Activated CD4-positive, alpha-beta T cell treated with anti-CD3 and anti-CD28 coated beads for 48 hours (primary cell): ENCODE measurements around the gene RNGTT.
"Not testable (repeated sequence)": the region's sequence is repeated elsewhere in the genome, so short reads cannot be mapped to it uniquely, and the experiment has no call there.

ENCODE experiments used
- DNase-seq: peaks from one replicate; pipeline ENCODE4 v3.0.0-alpha.2; 2020

The RNGTT gene

DNA sequence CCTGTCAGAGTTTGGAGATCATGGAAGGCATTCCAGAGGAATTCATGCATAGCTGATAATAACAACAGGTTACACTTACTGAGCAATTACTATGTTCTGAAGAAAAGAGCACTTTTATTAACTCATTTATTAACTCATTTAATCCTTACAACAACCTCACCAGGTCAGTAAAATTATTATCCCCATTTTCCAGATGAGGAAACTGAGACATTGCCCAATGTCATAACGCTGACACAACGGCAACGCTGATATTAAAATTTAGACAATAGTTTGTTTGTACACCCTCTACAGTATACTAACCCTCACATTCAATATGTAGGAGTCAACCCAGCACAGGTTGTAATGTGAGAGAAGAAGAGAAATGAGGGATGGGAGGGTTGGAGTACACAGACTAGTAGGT is 105.0 kb downstream of the RNGTT start:
- DNase-seq = no peak

DNA sequence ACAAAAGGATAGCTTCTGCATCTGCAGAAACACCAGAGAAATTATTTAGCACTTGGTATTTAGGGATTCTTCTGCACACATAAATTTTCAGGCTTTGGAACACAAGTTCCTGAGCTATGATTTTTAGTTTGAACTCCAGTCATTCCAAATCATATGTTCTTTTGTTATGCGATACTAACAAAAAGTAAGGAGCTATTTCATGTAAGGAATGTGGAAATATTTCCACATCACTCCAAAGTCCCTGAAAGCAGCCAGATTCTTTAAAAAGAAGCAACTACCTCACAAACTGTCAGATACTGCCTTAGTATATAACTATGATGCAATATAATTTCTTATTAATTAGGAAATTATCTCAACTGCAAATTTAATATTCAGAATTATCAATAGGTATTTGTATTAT is 106.9 kb downstream of the RNGTT start:
- DNase-seq = no peak

DNA sequence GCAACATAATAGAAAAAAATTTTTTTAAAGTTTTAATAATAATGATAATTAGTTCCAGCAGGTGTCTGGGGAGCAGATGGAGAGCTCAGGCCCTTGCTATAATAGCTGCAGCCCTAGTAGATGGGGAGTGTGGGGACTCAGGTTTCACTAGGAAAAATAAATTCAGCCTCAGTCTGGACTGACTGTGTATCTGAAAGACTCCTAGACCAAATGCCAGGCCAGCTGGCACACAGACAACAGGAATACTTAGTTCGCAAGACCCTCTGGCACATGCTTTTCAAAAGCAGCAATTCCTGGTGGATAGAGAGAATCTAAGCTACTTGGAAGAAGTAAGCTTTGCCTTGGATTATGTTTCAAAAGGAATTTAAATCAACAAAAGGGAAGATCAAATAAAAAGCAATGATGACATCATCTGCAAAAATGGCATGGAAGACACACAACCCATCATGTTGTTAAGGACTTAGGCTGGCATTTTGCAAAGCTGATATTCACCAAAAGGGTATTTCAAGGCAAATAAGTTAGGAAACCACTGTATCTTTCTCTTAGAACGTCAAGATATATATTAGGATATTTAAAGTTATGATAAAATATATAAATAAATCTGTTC is 107.8 kb downstream of the RNGTT start:
- DNase-seq = no peak

DNA sequence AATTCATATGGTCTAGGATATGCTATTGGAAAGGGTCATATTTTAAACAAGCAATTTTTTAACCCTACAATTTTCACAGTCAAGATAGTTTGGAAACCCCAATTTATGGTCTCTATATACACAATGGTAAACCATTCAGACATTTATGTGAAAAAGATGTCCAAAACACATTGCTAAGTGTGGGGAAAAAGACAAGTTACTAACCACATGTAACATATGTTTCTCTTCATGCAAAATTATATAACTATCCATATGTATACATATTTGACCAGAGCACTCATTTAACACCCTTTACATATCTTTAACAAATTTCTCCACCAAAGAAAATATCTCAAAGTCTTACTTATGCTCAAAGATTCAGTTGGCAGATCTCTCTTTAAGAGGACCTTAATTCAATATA is 110.6 kb downstream of the RNGTT start:
- DNase-seq = no peak

DNA sequence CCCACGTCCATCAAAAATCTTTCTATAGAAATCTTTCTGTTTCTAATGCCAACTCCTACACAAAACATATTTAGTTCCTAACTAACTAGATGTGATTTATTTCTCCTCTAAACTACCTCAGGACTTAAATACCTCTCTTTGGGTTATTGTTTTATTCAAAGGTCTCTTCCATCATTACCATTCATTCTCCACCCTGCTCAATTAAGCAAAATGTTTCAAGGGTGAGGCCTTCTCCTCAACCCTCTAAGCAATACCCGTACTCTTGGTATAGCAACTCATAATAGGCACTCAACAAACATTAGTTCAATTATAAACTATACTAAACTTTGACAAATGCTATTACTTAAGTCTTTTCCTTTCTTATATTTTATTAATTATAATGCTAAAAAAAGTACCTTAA is 111.4 kb downstream of the RNGTT start:
- DNase-seq = no peak

DNA sequence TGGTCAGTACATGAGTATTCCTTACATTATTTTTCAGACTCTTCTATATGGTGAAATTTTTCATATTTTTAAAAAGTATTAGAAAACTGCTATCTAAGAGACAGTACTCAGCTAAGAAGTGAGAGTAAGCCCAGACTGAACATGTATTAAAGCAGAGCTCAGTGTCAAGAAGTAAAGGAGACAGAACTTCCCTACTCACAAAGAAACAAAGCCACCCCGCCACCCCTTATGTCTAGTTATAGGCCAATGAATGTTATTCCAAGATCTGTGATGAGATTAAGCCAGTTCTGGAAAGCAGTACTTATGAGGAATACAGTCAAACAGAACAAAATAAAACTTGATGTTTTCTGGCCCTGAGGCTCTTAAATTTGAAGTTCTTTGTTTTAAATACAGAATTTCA is 114.5 kb downstream of the RNGTT start:
- no peak for DNase-seq

DNA sequence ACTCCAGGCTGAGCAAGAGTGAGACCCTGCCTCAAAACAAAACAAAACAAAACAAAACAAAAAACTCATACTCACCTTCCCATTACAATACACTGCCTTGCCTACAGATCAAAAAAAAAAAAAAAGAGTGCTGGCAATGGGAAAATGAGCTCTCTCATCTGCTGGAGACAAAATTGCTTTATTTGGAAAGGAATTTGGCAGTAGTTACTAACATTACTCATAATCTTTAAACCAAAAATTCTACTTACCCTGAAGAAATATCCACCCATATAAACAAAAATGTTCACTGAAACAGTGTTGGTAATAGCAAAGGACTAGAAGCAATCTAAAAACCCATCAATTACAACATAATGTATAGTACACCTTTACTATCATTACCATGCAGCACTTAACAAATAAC is 120.4 kb downstream of the RNGTT start:
- DNase-seq = no peak

DNA sequence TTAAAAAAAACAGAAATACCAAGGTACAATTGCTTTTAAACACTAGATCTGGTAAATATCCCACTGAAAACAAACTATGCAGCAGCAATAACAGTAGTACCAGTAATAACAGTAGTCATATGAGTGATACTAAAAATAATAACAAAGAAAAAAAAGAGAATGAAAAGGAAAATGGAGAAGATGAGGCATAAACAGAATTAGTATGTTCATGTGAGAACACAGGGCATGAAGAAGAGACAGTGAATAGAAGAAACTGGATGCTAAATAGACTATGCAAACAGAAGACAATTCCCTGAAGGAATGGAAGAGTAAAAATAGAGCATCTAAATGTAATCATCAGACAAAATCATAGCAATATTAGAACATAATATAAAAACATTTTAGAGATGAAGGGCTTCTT is 121.1 kb downstream of the RNGTT start:
- DNase-seq = no peak

DNA sequence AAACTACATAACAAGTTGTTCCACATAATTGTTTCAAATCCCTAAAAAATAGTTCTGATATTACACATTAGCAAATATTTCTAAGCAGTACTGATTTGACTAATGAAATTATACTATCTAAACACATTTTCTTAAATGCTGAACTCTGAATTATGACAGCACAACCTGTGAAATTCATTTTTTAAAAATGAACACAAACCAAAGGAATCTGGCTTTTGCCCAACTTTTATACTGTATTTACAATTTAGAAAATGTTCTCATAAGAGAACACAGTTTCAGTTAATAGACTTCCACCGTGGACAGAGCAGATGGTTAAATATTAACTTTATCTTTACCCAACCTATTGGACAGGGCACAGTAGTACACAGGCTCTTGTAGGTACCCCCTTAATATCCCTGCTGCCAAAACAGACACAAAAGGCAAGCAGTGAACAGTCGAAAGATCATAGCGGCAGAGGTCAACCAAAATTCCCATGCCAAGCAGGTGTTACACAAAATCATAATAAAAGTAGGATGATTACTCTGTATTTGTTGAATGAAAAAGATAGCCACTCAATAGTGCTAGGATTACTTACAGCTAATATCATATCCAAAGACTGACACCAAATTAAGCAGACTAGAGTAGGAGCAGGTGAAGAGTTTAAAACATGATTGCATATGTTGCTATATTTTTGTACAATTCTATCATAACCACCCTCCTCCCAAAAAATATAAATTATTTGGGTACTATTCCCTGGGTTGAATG is 122.5 kb downstream of the RNGTT start:
- DNase-seq = no peak

DNA sequence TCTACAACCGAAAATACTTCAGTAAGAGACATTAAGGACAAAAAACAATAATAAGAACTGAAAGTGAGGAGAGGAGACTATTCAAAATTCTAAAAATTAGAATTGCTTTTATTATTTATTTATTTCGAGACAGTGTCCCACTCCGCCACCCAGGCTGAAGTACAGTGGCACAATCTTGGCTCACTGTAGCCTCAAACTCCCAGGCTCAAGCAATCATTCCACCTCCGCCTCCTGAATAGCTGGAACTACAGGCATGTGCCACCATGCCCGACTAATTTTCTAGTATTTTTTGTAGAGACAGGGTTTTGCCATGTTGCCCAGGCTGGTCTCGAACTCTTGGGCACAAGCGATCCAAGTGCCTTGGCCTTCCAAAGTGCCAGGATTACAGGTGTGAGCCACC is 123.1 kb downstream of the RNGTT start:
- DNase-seq = no peak

DNA sequence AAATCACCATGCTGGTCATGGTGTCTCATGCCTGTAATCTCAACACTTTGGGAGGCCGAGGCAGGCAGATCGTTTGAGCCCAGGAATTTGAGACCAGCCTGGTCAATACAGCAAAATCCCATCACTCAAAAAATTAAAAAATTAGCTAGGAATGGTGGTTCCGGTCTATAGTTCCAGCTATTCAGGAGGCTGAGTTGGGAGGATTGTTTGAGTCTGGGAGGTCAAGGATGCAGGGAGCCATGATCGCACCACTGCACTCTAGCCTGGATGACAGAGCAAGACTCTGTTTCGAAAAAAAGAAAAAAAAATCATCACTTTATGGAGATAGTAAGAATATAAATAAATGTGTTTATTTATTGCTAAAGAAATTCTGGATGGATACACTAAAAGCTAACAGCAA is 124.1 kb downstream of the RNGTT start:
- no peak for DNase-seq

DNA sequence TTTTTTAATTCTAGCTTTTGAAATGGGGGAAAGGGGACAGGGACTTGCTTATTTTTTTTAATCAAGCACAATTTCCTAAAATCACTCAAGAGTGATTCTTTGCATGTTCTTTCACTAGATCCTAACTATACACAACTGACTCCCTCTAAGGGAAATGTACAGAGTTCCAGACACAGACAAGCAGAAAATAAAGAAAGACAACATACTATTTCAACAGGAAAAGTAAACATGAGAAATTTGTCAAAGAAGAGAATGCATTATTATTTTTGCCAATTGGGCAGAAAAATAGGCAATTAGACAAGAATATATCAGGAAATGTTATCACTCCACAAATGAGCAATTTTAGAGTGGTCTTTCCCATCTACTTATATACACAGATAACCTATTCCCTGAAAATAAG is 128.2 kb downstream of the RNGTT start:
- DNase-seq = no peak

DNA sequence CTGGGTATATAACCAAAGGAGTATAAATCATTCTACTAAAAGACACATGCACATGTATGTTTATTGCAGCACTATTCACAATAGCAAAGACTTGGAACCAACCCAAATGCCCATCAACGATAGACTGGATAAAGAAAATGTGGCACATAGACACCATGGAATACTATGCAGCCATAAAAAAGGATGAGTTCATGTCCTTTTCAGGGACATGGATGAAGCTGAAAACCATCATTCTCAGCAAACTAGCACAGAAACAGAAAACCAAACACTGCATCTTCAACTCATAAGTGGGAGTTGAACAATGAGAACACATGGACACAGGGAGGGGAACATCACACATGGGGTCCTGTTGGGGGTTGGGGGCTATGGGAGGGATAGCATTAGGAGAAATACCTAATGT is 130.3 kb downstream of the RNGTT start:
- not testable (repeated sequence) for DNase-seq

DNA sequence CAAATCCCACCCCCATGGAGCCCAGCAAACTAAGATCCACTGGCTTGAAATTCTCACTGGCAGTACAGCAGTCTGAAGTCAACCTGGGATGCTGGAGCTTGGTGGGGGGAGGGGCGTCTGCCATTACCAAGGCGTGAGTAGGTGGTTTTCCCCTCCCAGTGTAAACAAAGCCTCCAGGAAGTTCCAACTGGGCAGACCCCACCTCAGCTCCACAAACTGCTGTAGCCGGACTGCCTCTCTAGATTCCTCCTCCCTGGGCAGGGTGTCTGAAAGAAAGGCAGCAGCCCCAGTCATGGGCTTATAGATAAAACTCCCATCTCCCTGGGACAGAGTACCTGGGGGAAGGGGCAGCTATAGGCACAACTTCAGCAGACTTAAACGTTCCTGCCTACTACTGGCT is 135.8 kb downstream of the RNGTT start:
- DNase-seq = not testable (repeated sequence)

DNA sequence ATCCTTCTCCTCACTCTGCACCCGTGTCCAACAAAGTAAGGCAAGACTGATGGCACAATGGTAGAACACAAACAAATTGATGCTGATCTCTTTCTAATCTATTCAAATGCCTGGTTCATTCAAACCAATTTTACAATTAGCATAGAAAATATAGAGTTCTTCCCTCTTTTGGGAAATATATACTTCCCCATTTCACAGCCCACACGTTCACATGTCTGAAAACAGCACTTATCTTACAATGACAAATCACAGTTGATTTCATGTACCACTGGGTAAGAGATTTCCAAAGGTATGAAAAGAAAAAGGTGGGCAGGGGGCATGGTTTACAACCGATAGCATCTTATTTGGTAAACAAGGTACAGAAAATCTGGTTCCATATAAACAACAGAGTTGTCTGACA is 137.6 kb downstream of the RNGTT start:
- DNase-seq = no peak

DNA sequence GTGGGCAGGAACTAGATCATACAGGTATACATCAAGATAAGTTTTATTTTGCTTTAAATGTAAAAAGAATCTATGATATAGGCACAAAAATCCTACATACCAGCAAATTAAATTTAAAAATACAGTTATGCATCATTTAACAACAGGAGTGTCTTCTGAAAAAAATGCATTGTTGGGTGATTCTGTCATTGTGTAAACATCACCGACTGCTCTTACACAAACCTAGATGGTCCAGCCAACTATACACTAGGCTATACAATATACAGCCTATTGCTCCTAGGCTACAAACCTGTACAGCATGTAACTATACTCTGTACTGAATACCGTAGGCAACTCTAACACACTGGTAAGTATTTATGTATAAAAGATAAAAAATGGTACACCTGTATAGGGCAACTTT is 139.4 kb downstream of the RNGTT start:
- no peak for DNase-seq

DNA sequence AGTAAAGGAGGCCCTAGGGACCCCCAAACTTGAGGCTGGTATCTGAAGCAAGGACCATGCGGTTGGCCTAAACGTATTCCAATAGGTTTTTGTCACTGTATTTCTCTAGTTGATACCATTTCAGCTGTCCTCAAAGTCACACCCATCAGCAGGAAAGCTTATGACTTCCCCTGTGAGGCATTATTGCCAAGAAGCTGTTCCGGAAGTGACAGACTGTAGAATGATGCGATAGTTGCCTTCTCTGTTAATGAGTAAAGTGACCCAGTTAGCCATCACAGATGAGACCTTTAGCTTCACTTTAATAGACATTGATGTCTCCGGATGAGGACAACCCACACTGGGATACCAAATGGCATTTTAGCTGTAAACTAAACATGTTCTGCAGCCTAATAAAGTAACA is 147.9 kb downstream of the RNGTT start:
- DNase-seq = no peak

DNA sequence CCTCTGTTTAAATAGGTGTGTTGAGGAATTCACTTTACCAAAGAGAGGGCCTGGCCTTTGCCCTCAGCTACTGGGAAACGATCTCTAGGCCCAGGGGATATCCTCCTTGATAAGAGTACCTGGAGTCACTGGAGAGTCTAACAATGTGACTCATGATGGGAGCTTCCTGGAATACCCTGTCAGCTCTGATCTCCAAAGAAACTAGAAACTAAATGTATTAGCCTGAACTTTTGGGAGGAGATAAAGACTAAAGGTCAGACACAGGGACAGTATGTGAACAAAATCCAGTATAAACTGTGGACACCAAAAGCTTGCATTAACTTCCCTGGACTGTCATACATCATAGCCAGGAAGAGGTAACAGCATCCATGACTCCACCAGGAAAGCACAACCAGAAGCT is 148.5 kb downstream of the RNGTT start:
- DNase-seq = no peak

DNA sequence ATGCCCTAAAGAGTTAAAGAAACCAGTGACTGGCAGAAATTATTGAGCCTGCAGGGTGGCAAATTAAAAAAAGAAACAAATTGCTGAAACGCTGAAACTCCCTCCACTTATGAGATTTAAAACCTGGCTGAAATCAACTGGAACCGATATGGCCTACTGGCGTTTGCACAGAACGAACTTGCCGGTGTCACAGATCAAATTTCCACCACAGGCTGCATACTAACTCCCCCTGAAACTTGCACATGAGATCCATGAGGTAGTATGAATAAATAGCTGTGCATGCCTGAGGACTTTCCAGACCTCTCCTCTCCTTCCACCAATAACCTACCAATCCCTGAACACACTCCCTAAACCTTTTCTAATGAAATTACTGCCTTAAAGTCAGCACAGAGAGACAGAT is 150.4 kb downstream of the RNGTT start:
- no peak for DNase-seq

DNA sequence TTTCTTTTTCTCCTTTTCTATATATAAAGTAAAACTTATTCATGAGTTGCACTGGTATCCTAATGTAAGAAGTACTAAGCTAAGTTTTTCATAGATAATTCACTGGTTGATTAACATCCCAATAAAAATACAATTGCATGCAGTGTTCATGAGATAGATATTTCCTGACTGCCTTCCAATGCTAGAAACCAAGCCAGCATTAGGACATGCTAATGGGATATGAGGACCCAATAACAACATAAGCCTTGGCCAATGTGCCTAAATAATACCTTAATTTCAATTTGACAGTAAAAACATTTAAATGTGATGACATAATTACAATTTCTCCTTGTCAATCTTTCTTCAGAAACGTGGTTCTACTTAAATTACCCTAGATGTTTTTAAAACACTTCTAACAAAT is 152.7 kb downstream of the RNGTT start:
- no peak for DNase-seq

DNA sequence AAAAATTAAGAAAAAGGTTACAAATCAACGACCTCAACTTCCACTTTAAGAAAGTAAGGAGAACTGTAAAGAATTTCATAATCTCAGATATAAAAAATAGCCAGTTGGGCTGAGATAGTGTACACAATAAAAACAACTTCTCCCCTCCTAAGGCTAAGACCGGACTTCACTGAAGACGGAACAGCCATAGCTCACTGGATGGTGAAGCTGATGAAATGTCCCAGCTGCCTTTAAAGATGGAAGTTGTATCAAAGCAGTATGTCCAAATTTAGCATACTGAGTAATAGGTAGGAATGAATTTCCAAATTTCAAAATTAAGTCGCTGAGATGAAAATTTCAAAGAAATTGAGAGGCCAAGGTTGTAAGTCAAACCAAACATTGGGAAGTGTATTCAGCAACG is 153.3 kb downstream of the RNGTT start:
- DNase-seq = no peak

DNA sequence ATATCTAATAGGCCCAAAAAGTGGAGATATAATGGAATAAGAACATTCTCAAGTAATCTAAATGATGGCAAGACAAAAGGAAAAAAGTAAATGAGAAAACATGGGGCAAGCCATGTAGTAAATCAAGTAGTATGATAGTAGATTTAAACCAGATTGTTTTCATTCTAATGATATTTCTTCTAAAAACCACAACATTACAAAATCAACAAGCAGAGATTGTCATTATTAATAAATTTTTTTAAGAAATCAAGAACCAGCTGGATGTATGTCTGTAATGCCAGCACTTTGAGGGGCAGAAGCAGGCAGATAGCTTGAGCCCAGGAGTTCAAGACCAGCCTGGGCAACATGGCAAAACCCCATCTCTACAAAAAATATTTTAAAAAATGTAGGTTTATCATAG is 155.0 kb downstream of the RNGTT start:
- no peak for DNase-seq

DNA sequence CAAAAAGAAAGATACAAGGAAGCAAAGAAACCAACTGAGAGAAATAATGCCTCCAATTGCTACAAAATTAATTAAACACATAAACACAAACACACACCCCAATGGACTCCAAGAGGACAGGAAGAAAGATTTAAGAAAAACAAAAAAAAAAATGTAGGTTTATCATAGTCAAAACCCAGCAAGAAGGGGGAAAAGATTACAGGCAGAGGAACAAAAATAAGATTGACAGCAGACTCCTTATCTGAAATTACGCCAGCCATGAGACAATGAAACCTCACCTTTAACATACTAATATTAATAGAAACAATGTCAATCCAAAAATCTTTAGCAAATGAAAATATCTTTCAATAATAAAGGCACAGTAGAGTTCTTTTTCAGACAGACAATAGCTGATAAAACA is 155.8 kb downstream of the RNGTT start:
- no peak for DNase-seq

DNA sequence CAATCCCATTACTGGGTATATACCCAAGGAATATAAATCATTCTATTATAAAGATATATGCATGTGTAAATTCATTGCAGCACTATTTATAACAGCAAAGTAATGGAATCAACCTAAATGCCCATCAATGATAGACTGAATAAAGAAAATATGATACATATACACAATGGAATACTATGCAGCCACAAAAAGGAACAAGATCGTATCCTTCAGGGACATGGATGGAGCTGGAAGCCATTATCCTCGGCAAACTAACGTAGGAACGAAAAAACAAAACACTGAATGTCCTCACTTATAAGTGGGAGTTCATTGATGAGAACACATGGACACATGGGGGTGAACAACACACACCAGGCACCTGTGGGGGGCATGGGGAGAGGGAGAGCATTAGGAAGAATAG is 156.7 kb downstream of the RNGTT start:
- no peak for DNase-seq

DNA sequence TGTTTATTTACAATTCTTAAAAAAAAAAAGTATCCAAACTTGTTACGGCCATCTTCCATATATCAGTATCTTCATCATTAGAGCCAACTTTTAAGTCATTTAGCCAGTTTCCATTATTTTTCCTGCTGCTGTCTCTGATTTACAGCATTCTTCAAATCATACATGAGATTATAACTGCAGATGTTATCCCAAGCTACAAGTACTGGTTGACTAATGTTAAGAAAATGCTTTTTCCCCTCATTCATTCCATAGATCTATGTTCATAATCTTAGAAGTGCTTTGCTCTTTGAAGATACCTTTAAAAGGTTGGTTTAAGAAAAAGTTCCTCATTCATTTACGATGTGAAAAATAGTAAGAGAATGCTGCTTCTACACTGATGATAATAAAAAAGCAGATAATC is 158.7 kb downstream of the RNGTT start:
- DNase-seq = no peak
